DND-41 (cell line): Measurements from ENCODE around the gene FFAR2.

Source experiments
- EZH2 ChIP-seq: IDR thresholded peaks from 3 replicates; pipeline ENCODE4 v1.6.1; 2012; ENCODE audit warnings: borderline replicate concordance, low read depth, mild to moderate bottlenecking, moderate library complexity, low read length, inconsistent platforms; ENCODE audit not compliant: severe bottlenecking
- TF ChIP-seq, protein P1 (sequence below): IDR thresholded peaks from 2 replicates; pipeline ENCODE4 v1.5.1; 2012; ENCODE audit warnings: borderline replicate concordance, low read length, moderate library complexity, mild to moderate bottlenecking; ENCODE audit not compliant: poor library complexity, severe bottlenecking; ENCODE audit errors: extremely low read depth

DNA sequence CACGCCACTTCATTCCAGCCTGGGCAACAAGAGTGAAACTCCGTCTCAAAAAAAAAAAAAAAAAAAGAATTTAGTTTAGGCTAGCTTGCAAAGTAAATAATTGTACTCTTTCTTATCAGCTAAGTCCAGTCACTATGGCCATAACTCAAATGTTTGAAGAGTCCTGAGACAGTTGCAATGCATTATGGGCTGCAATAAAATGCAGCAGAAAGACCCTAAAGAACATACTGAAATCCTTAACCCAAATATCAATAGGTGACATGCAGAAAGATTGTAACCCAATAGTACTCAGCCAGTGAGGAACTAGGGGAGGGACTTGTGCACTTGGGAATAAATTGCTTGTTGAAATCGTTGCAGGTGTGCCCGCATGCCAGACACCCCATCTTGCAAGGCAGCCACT is 20.9 kb upstream of the FFAR2 start:
- no peak for TF ChIP-seq EZH2
- TF ChIP-seq, protein P1, sequence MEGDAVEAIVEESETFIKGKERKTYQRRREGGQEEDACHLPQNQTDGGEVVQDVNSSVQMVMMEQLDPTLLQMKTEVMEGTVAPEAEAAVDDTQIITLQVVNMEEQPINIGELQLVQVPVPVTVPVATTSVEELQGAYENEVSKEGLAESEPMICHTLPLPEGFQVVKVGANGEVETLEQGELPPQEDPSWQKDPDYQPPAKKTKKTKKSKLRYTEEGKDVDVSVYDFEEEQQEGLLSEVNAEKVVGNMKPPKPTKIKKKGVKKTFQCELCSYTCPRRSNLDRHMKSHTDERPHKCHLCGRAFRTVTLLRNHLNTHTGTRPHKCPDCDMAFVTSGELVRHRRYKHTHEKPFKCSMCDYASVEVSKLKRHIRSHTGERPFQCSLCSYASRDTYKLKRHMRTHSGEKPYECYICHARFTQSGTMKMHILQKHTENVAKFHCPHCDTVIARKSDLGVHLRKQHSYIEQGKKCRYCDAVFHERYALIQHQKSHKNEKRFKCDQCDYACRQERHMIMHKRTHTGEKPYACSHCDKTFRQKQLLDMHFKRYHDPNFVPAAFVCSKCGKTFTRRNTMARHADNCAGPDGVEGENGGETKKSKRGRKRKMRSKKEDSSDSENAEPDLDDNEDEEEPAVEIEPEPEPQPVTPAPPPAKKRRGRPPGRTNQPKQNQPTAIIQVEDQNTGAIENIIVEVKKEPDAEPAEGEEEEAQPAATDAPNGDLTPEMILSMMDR, result no peak
